ENCODE results near the gene BANP.

The BANP gene

GRCh38 chr16:88003736-88004135 is 52.5 kb downstream of the BANP start:
- H3K4me3 ChIP-seq (ENCODE audit: control insufficient read depth, low read depth, low read length) = no peak overlapping the region
- TF ChIP-seq CTCF (IDR thresholded peaks at IDR 0.05; ENCODE audit: control insufficient read depth, insufficient read depth, low read depth, low read length, missing control alignments) = no peak
- DNase-seq (ENCODE audit: low read depth) = no peak

GRCh38 chr16:88004391-88004790 is 53.2 kb downstream of the BANP start:
- DNase-seq (ENCODE audit: low read depth) = no peak
- TF ChIP-seq CTCF (IDR thresholded peaks at IDR 0.05; ENCODE audit: control insufficient read depth, insufficient read depth, low read depth, low read length, missing control alignments) = no peak
- no peak overlapping the region for H3K4me3 ChIP-seq (ENCODE audit: control insufficient read depth, low read depth, low read length)

- H3K4me3 ChIP-seq (ENCODE audit: control insufficient read depth, low read depth, low read length) = no peak overlapping the region
- no peak for TF ChIP-seq CTCF (IDR thresholded peaks at IDR 0.05; ENCODE audit: control insufficient read depth, insufficient read depth, low read depth, low read length, missing control alignments)
- DNase-seq (ENCODE audit: low read depth) = no peak
Observed at GRCh38 chr16:88005181-88005581, 53.9 kb downstream of the BANP start.

- no peak for TF ChIP-seq CTCF (IDR thresholded peaks at IDR 0.05; ENCODE audit: control insufficient read depth, insufficient read depth, low read depth, low read length, missing control alignments)
- no peak for DNase-seq (ENCODE audit: low read depth)
- H3K4me3 ChIP-seq (ENCODE audit: control insufficient read depth, low read depth, low read length) = no peak overlapping the region
Observed at GRCh38 chr16:88005968-88006367, 54.7 kb downstream of the BANP start.

- H3K4me3 ChIP-seq (ENCODE audit: control insufficient read depth, low read depth, low read length) = no peak overlapping the region
- TF ChIP-seq CTCF (IDR thresholded peaks at IDR 0.05; ENCODE audit: control insufficient read depth, insufficient read depth, low read depth, low read length, missing control alignments) = no peak
- DNase-seq (ENCODE audit: low read depth) = no peak
Observed at GRCh38 chr16:88007321-88007731, 56.1 kb downstream of the BANP start.

- H3K4me3 ChIP-seq (ENCODE audit: control insufficient read depth, low read depth, low read length) = no peak overlapping the region
- DNase-seq (ENCODE audit: low read depth) = no peak
- TF ChIP-seq CTCF (IDR thresholded peaks at IDR 0.05; ENCODE audit: control insufficient read depth, insufficient read depth, low read depth, low read length, missing control alignments) = no peak
Observed at GRCh38 chr16:88008840-88009239, 57.6 kb downstream of the BANP start.
